NB4 (cell line): Measurements from ENCODE around the gene KITLG.

Experiments used
- CTCF ChIP-seq: IDR thresholded peaks from one replicate; pipeline ENCODE4 v1.5.1; 2012; ENCODE audit warnings: low read depth, low read length
- POLR2A ChIP-seq: IDR thresholded peaks from 2 replicates; pipeline ENCODE4 v1.6.1; 2011; ENCODE audit warnings: mild to moderate bottlenecking; ENCODE audit not compliant: insufficient read length; ENCODE audit errors: extremely low read depth

GRCh38 chr12:88625356-88625755 is 45.1 kb upstream of the KITLG start:
- TF ChIP-seq CTCF (no peak), POLR2A (no peak)
